GM10266 (cell line): ENCODE results near the gene CRAMP1.

Source experiments
- DNase-seq: peaks from one replicate; pipeline ENCODE4 v3.0.0; 2012; ENCODE audit errors: extremely low spot score
- TF ChIP-seq, protein P1 (sequence below): IDR thresholded peaks from 2 replicates; pipeline ENCODE4 v1.5.1; 2012; ENCODE audit warnings: mild to moderate bottlenecking, low read depth; ENCODE audit not compliant: control insufficient read depth, insufficient read depth; ENCODE audit errors: missing control alignments

Gene CRAMP1

DNA sequence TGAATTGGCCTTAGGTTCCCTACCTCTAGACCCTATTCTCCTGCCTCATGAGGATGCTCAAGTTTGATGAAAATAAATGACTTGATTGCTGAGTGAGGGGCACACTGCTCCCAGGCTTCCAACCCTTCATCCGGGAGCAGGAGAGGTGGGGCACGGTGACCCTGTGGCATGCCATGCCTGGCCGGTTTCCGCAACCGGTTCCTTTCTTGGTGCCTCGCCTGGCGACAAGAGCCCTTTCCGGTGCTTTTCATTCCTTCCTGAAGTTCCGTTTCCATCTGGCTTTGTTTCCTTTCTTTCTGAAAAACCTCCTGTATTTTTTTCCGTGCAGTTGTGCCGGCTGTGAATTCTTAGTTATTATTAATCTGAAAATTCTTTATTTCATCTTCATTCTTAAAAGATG lies 27.7 kb downstream of the CRAMP1 start:
- TF ChIP-seq, protein P1, sequence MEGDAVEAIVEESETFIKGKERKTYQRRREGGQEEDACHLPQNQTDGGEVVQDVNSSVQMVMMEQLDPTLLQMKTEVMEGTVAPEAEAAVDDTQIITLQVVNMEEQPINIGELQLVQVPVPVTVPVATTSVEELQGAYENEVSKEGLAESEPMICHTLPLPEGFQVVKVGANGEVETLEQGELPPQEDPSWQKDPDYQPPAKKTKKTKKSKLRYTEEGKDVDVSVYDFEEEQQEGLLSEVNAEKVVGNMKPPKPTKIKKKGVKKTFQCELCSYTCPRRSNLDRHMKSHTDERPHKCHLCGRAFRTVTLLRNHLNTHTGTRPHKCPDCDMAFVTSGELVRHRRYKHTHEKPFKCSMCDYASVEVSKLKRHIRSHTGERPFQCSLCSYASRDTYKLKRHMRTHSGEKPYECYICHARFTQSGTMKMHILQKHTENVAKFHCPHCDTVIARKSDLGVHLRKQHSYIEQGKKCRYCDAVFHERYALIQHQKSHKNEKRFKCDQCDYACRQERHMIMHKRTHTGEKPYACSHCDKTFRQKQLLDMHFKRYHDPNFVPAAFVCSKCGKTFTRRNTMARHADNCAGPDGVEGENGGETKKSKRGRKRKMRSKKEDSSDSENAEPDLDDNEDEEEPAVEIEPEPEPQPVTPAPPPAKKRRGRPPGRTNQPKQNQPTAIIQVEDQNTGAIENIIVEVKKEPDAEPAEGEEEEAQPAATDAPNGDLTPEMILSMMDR = no peak
- no peak for DNase-seq

DNA sequence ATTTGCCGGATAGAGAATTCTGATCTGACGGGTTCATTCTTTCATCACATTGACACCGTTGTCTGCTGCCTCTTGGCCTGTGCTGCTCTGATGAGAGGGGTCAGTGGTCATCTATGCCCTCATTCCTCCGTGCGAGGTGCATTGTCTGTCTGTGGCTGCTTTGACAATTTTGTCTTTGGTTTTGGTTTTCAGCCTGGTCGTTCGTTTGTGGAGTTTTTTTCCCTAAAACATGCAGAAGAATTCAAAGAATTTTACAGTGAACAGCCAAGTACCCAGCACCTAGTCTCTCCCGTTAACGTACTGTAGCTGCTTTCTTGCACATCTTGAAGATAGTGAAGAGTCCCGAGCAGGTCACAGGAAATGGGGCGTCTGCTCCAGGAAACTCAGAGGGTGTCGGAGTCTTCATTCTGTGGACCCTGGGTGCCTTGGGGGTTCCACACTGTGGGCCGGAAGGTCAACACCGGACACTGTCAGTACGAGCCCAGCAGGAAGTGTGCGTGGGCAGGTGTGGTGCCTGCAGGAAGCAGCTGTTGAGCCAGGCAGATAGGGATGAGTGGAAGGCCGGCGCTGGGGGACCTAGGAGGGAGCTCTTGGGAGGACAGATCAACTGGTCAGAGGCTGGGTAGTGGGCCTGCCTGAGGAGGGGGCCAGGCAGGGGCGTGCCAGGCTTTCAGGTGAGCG lies 28.2 kb downstream of the CRAMP1 start:
- TF ChIP-seq, protein P1 = no peak
- DNase-seq = no peak

DNA sequence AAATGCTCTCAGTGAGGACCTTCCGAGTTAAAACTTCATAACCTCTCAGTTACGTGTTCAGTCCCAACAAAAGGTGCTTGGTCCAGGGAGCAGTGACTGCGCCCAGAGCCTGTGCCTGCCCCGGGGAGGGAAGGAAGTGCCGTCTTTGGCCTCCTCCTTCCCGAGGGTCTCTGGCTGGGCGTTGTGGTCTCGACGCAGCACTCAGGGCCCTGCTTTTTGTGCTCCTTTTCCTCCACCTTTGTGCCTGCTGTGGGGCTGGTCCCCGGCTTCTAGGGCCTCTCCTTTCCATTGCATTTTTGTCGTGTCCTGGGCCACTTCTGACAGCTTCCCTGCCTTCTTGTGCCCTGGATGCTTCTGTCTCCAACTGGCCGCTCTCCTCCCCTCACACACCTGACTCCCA lies 29.1 kb downstream of the CRAMP1 start:
- TF ChIP-seq, protein P1 = no peak

DNA sequence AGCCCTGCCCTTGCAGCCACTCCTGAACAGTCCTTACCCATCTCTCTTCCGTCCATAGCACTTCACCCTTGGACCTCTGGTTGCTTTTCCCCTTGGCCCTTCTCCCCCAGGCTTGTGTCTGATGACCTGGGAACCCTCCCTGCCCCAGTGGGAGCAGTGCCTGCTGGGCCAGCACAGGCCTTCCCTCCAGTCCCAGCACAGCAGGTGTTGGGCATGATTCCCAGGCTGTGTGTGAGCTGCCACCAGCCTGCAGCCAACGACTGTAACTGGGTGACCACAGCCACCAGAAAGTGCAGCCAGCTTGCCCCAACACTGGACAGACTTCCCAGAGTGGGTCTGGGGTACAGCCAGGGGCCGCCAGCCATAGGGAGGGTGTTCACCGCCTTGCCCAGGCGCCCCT lies 30.0 kb downstream of the CRAMP1 start:
- DNase-seq = no peak
- TF ChIP-seq, protein P1 = no peak

More for the DNA sequence above, 29.1 kb downstream of the CRAMP1 start:
- DNase-seq = no peak

- no peak for DNase-seq
- TF ChIP-seq, protein P1 = no peak
Measured at GRCh38 chr16:1642753-1643152, 30.6 kb downstream of the CRAMP1 start.

GRCh38 chr16:1643521-1643920 lies 31.4 kb downstream of the CRAMP1 start:
- TF ChIP-seq, protein P1 = no peak
- no peak for DNase-seq

DNA sequence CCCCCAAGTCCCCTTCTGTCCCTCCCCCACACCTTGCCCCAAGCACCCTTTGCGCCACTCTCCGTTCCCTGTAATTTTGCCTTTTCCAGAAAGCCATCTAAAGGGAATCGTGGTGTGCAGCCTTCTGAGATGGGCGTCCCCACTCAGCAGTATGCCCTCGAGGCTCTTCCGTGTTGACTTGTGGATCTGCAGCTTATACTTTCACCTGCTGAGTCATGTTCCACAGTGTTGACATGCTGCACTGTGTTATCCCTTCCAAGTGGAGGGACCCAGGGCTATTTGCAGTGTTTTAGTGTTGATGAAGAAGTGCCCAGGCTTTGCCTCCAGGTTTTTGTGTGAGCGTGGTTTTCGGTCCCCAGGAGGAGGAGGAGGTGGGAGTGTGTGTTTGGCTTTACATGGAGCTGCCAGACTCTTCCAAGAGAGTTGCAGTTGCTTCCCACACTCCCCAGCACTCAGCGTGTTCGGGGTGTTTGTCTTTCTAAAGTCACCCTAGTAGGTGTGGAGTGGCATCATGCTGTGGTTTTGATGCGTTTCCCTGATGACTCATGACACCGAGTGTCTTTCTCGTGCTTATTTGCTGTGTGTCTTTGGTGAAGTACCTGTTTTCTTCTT lies 33.9 kb downstream of the CRAMP1 start:
- TF ChIP-seq, protein P1 = no peak
- no peak for DNase-seq
